Spleen (tissue), 11 donors: ENCODE data around the gene SRPK2. TPM values are rescaled to one million over a fixed set of nuclear protein-coding genes. Genes with fewer than 3 reads are reported as not detected.
"Not testable (repeated sequence)": the region's sequence is repeated elsewhere in the genome, so short reads cannot be mapped to it uniquely, and the experiment has no call there.

Source experiments
- DNase-seq: peaks from one replicate; pipeline ENCODE4 v3.0.0-alpha.2; 2020
- H3K27ac ChIP-seq, 8 donors: fragments of 200-600 bp; sonication (generic) in 7 of 8; 1 replicate in 4 of 8; 2 replicates in 4 of 8; pipeline versions ENCODE4 v1.5.0 to v1.8.0; 2016 to 2021; ENCODE audit warnings: inconsistent platforms in 4 of 8, mild to moderate bottlenecking in 4 of 8, moderate library complexity in 1 of 8
- H3K27me3 ChIP-seq, 7 donors: fragments of 200-600 bp; sonication (generic) in 6 of 7; replicated peaks in 1 of 7; 1 replicate in 4 of 7; 2 replicates in 3 of 7; pipeline versions ENCODE4 v1.5.0 to v1.8.0; 2016 to 2021; ENCODE audit warnings: inconsistent platforms in 3 of 7, mild to moderate bottlenecking in 1 of 7
- H3K36me3 ChIP-seq, 6 donors: fragments of 200-600 bp; sonication (generic) in 5 of 6; 1 replicate in 4 of 6; 2 replicates in 2 of 6; pipeline versions ENCODE4 v1.5.0 to v1.8.0; 2016 to 2021; ENCODE audit warnings: inconsistent platforms in 2 of 6
- H3K4me1 ChIP-seq, 6 donors: fragments of 200-600 bp; sonication (generic) in 5 of 6; 1 replicate in 3 of 6; 2 replicates in 3 of 6; pipeline versions ENCODE4 v1.5.0 to v1.8.0; 2016 to 2021; ENCODE audit warnings: inconsistent platforms in 3 of 6
- H3K4me3 ChIP-seq, 8 donors: fragments of 200-600 bp; sonication (generic) in 7 of 8; 1 replicate in 4 of 8; 2 replicates in 4 of 8; pipeline versions ENCODE4 v1.5.0 to v1.8.0; 2016 to 2021; ENCODE audit warnings: inconsistent platforms in 4 of 8, mild to moderate bottlenecking in 4 of 8, moderate library complexity in 2 of 8
- H3K9me3 ChIP-seq, 8 donors: fragments of 200-600 bp; sonication (generic) in 7 of 8; 1 replicate in 4 of 8; 2 replicates in 4 of 8; pipeline versions ENCODE4 v1.5.0 to v1.8.0; 2016 to 2021; ENCODE audit warnings: inconsistent platforms in 4 of 8
- POLR2A ChIP-seq, 3 donors: fragments of 450-650 bp; IDR thresholded peaks; one replicate each; pipeline ENCODE4 v1.5.1; 2017; ENCODE audit warnings: antibody characterized with exemption in 3 of 3, mild to moderate bottlenecking in 1 of 3
- POLR2AphosphoS5 ChIP-seq, 3 donors: sonication (generic); formaldehyde crosslinking; IDR thresholded peaks; one replicate each; pipeline ENCODE4 v1.5.1; 2017; ENCODE audit warnings: antibody characterized with exemption in 3 of 3
- WGBS, 5 donors: extraction: QIAGEN DNeasy Blood & Tissue Kit in 3 of 5; methylation state at CpG; one replicate each; pipeline versions ENCODE4 v1.1.5 to v1.1.7; 2013 to 2018; 5-methylcytosine and 5-hydroxymethylcytosine counted together
- intact Hi-C: fragments of 100-400 bp; cut with DNase I; formaldehyde crosslinking; loops from one replicate; pipeline ENCODE4 v1.15.0; 2023; ENCODE audit warnings: low total_unique reads
- polyA plus RNA-seq, 3 donors: library from polyadenylated mRNA; stranded (reverse); fragments of 200-250 nt; gene quantifications; one replicate each; pipeline ENCODE4 v1.2.1, GENCODE V29; 2013
- total RNA-seq, 7 donors: library from RNA; depleted of rRNA in 3 of 7; stranded (reverse); fragments of >200 nt in 3 of 7; fragmentation: NEBNext Ultra II Directional in 4 of 7; extraction: Animal tissue kit (Norgen Biotek cat#: 25700) in 4 of 7; gene quantifications; one replicate each; pipeline versions ENCODE4 v1.1.0 to v1.2.1, GENCODE V29; 2016 to 2021
- TF ChIP-seq, protein P1 (sequence below), 11 experiments: fragments of 200-600 bp in 7 of 11; fragments of 450-650 bp in 4 of 11; sonication (generic) in 4 of 11; IDR thresholded peaks in 8 of 11; conservative IDR thresholded peaks in 3 of 11; 1 replicate in 7 of 11; 2 replicates in 4 of 11; pipeline versions ENCODE4 v1.4.0 to v1.8.0; 2016 to 2021; ENCODE audit warnings: antibody characterized with exemption in 11 of 11, inconsistent platforms in 4 of 11, mild to moderate bottlenecking in 1 of 11
- donor health status: healthy with polysubstance abuse.
- donor health status: DM: no; HTN: no; CAD: no; lungs with moderate emphysema.
- donor health status: DM: no; HTN: no; CAD: no.
- donor health status: Bipolar disorder and iron deficiency.
- donor health status: healthy.
- donor health status: DM: no; HTN: no; CAD: no.
- donor health status: DM: yes; HTN: yes; CAD: no.

The SRPK2 gene
- total and polyA plus RNA-seq, 10 donors: 9.6 to 60.3 (median 46.2) TPM

DNA sequence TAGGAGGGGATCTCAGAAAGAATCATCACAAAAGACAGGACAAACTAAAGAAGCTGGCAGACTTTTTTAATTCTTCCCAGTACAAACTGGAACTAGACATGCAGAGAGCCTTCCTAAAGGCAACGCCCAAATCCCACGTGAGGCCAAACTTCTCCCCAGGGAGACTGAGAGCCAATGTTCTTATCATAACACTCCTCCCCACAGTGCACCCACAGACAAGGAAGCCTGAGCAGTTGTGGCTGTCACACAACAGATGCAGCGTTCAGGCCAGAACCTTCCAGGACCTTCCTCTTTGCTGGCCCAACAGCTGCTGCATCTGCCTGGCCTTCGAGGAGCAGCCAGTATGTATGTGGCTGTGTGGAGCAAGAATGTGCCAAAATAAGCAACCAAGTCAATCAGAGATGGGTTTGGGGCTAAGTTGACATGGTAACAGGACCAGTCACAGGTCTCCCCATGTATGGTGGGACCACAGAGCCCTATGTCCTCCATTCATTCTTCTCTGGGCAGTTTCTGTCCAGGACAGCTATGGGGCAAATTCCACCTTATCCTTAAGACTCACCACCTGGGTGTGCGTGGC lies 34.9 kb downstream of the SRPK2 start:
- no peaks in the 10 kb centered on the region for H3K36me3 ChIP-seq
- no peaks in the 10 kb centered on the region for H3K27me3 ChIP-seq
- WGBS, 5 donors: 41 to 49% (median 48%) methylated on average over 3 to 5 of the region's 5 CpGs
- H3K4me1 ChIP-seq: peaks cover 32 to 82% (median 63%) of the 10 kb centered on the region in 6 donors
- H3K27ac ChIP-seq: peak overlapping the region in 7 of 8 donors; percentile 53 to 92 (median 88)
- no peaks in the 10 kb centered on the region for H3K9me3 ChIP-seq
- peak; percentile 85 for DNase-seq
- intact Hi-C loops: no loop called here
- TF ChIP-seq, protein P1, sequence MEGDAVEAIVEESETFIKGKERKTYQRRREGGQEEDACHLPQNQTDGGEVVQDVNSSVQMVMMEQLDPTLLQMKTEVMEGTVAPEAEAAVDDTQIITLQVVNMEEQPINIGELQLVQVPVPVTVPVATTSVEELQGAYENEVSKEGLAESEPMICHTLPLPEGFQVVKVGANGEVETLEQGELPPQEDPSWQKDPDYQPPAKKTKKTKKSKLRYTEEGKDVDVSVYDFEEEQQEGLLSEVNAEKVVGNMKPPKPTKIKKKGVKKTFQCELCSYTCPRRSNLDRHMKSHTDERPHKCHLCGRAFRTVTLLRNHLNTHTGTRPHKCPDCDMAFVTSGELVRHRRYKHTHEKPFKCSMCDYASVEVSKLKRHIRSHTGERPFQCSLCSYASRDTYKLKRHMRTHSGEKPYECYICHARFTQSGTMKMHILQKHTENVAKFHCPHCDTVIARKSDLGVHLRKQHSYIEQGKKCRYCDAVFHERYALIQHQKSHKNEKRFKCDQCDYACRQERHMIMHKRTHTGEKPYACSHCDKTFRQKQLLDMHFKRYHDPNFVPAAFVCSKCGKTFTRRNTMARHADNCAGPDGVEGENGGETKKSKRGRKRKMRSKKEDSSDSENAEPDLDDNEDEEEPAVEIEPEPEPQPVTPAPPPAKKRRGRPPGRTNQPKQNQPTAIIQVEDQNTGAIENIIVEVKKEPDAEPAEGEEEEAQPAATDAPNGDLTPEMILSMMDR (IDR thresholded peaks at IDR 0.05 in 8 of 11, conservative IDR thresholded peaks at IDR 0.05 in 3 of 11): no peak
- TF ChIP-seq POLR2AphosphoS5 (IDR thresholded peaks at IDR 0.05): peak in 2 of 3 donors; percentile 50 to 54
- H3K4me3 ChIP-seq: peak overlapping the region in 1 of 8 donors; percentile 7

DNA sequence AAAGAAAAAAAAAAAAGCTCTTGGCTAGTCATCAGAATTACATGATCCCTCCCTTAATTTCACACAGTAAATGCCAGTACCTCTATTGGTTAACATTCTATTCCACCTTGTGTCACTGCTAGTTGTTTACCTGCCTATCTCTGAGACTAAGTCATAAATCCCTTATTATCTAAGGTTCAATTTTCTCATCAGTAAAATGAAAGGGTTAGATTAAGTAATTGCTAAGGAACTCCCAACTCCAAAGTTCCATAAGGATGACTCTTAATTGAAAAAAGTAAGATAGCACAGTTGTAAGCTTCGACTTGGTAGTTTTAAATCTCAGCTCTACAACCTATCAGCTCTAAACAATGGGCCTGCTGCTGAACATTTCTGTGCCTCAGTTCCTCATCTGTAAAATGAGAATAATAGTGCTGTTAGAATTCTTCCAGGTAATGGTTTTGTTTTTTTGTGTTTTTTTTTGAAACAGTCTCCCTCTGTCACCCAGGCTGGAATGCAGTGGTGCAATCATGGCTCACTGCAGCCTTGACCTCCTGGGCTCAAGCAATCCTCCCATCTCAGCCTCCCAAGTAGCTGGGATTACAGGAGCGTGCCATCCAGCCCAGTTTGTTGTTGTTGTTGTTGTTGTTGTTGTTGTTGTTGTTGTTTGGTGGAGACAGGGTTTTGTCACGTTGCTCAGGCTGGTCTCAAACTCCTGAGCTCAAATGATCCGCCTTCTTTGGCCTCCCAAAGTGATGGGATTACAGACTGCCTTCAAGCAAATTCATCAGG lies 35.6 kb downstream of the SRPK2 start:
- H3K4me3 ChIP-seq: no peak overlapping the region
- H3K9me3 ChIP-seq: no peaks in the 10 kb centered on the region
- TF ChIP-seq POLR2A (IDR thresholded peaks at IDR 0.05) (no peak), POLR2AphosphoS5 (IDR thresholded peaks at IDR 0.05) (no peak)
- TF ChIP-seq, protein P1 (IDR thresholded peaks at IDR 0.05 in 8 of 11, conservative IDR thresholded peaks at IDR 0.05 in 3 of 11): no peak
- H3K4me1 ChIP-seq: peaks cover 32 to 90% (median 67%) of the 10 kb centered on the region in 6 donors
- no peak for DNase-seq
- intact Hi-C loops: no loop called here
- no peaks in the 10 kb centered on the region for H3K36me3 ChIP-seq
- no peaks in the 10 kb centered on the region for H3K27me3 ChIP-seq
- whole genome bisulfite sequencing, 5 donors: 85 to 90% (median 88%) methylated on average over 4 of the region's 4 CpGs
- H3K27ac ChIP-seq: peak overlapping the region in 7 of 8 donors; percentile 84 to 92 (median 88)

DNA sequence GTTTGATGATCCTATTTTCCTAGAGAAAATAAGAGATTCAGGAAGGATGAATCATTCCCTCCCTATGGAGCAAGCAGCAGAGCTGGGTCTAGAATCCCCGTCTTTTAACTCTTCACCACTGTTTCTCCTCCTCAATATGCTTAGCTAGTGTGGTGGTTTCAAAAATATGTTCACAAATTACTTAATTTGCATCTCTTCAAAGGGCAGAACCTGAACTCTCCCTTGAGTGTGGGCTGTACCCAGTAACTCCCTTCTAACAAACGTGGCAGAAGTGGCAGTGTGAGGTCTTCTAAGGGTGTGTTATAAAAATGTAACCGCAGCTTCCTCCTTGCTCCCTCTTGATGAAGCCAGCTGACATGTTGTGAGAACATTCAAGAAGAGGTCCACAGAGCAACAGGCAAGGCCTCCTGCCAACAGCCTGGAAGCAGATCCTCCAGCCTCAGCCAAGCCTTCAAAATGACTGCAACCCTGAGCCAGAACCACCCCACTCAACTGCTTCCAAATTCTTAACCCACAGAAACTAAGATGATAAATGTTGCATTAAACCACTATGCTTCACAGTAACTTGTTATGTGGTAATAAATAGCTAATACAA lies 36.6 kb downstream of the SRPK2 start:
- Histone ChIP-seq H3K9me3 (no peaks in the 10 kb centered on the region), H3K27ac (peak overlapping the region; percentile 45 to 92 (median 87)), H3K36me3 (no peaks in the 10 kb centered on the region), H3K4me3 (peak overlapping the region in 1 of 8 donors; percentile 46), H3K4me1 (peaks cover 32 to 99% (median 75%) of the 10 kb centered on the region in 6 donors), H3K27me3 (no peaks in the 10 kb centered on the region)
- intact Hi-C loops: no loop called here
- TF ChIP-seq POLR2AphosphoS5 (IDR thresholded peaks at IDR 0.05): peak in 2 of 3 donors; percentile 50 to 87
- peak in 1 of 3 donors; percentile 19 for TF ChIP-seq POLR2A (IDR thresholded peaks at IDR 0.05)
- TF ChIP-seq, protein P1 (IDR thresholded peaks at IDR 0.05 in 8 of 11, conservative IDR thresholded peaks at IDR 0.05 in 3 of 11): no peak
- DNase-seq: peak; percentile 87
- 3 to 21% (median 9%) methylated on average over 3 of the region's 3 CpGs for WGBS, 5 donors

DNA sequence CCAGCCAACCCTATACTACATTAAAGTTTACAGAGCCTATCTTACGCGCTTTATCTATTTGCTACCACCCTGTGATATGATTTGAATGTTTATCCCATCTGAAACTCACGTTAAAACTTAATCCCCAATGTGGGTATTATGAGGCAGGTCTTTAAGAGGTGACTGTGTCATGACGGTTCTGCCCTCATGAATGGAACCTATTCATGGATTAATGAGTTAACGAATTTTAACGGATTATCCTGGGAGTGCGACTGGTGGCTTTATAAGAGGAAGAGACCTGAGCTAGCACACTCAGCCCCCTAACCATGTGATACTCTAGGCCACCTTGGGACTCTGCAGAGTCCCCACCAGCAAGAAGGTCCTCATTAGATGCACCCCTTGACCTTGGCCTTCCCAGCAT lies 37.8 kb downstream of the SRPK2 start:
- Histone ChIP-seq H3K4me1 (peaks cover 32 to 100% (median 81%) of the 10 kb centered on the region in 6 donors), H3K36me3 (no peaks in the 10 kb centered on the region), H3K27ac (peak overlapping the region; percentile 45 to 92 (median 87)), H3K9me3 (no peaks in the 10 kb centered on the region), H3K27me3 (no peaks in the 10 kb centered on the region), H3K4me3 (no peak overlapping the region)
- intact Hi-C loops: no loop called here
- TF ChIP-seq, protein P1 (IDR thresholded peaks at IDR 0.05 in 8 of 11, conservative IDR thresholded peaks at IDR 0.05 in 3 of 11): no peak
- no peak for TF ChIP-seq POLR2A (IDR thresholded peaks at IDR 0.05)
- no peak for TF ChIP-seq POLR2AphosphoS5 (IDR thresholded peaks at IDR 0.05)
- no peak for DNase-seq
- WGBS, 5 donors: 89 to 98% (median 95%) methylated on average over 7 of the region's 7 CpGs

DNA sequence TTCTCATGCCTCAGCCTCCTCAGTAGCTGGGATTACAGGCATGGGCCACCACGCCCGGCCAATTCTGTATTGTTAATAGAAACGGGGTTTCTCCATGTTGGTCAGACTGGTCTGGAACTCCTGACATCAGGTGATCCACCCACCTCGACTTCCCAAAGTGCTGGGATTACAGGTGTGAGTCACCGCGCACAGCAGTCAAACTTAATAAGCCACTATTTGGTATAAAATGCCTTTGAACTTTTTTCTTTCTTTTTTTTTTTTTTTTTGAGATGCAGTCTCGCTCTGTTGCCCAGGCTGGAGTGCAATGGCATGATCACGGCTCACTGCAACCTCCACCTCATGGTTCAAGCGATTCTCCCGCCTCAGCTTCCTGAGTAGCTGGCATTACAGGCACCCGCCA lies 40.5 kb downstream of the SRPK2 start:
- 83 to 92% (median 88%) methylated on average over 11 of the region's 11 CpGs for WGBS, 5 donors
- intact Hi-C loops, H3K9me3 ChIP-seq, H3K4me3 ChIP-seq, DNase-seq, H3K36me3 ChIP-seq, H3K27me3 ChIP-seq: not testable (repeated sequence)
- Histone ChIP-seq H3K27ac (peak overlapping the region in 2 of 8 donors; percentile 85 to 90), H3K4me1 (peaks cover 28 to 97% (median 65%) of the 10 kb centered on the region in 6 donors)
